Peyer's patch (tissue), 4 donors: ENCODE data around the gene LDLRAD4. TPM values are rescaled to one million over a fixed set of nuclear protein-coding genes. Genes with fewer than 3 reads are reported as not detected.
"Not testable (repeated sequence)": the region's sequence is repeated elsewhere in the genome, so short reads cannot be mapped to it uniquely, and the experiment has no call there.

Experiments used
- DNase-seq, 3 donors: peaks; one replicate each; pipeline ENCODE4 v3.0.0-alpha.2; 2017 to 2019
- H3K27ac ChIP-seq, 4 donors: fragments of 200-600 bp; sonication (generic); one replicate each; pipeline ENCODE4 v1.5.1; 2016 to 2019
- H3K27me3 ChIP-seq, 2 donors: fragments of 200-600 bp; sonication (generic); one replicate each; pipeline ENCODE4 v1.5.1; 2019
- H3K36me3 ChIP-seq, 3 donors: fragments of 200-600 bp; sonication (generic); one replicate each; pipeline ENCODE4 v1.5.1; 2016 to 2019
- H3K4me1 ChIP-seq, 4 donors: fragments of 200-600 bp; sonication (generic); one replicate each; pipeline ENCODE4 v1.5.1; 2016 to 2019
- H3K4me3 ChIP-seq, 4 donors: fragments of 200-600 bp; sonication (generic); 1 replicate in 3 of 4; 2 replicates in 1 of 4; pipeline ENCODE4 v1.5.1; 2016 to 2019; ENCODE audit warnings: mild to moderate bottlenecking in 1 of 4
- H3K9me3 ChIP-seq, 4 donors: fragments of 200-600 bp; sonication (generic); one replicate each; pipeline ENCODE4 v1.5.1; 2016 to 2019; ENCODE audit warnings: mild to moderate bottlenecking in 1 of 4
- CTCF ChIP-seq, 6 experiments: fragments of 450-650 bp in 4 of 6; fragments of 200-600 bp in 2 of 6; sonication (generic) in 1 of 6; IDR thresholded peaks; one replicate each; pipeline ENCODE4 v1.5.1; 2017 to 2019; ENCODE audit warnings: antibody characterized with exemption in 6 of 6, mild to moderate bottlenecking in 3 of 6, moderate library complexity in 1 of 6
- POLR2A ChIP-seq, 2 donors: fragments of 450-650 bp; IDR thresholded peaks; one replicate each; pipeline ENCODE4 v1.5.1; 2017; ENCODE audit warnings: antibody characterized with exemption in 2 of 2, mild to moderate bottlenecking in 2 of 2, moderate library complexity in 2 of 2
- total RNA-seq, 4 donors: library from RNA; depleted of rRNA; stranded (reverse); fragments of >200 nt; gene quantifications; one replicate each; pipeline ENCODE4 v1.1.0, GENCODE V29; 2016

Gene LDLRAD4
- total RNA-seq, 4 donors from 2014 or later: 24.8 to 128 (median 50.0) TPM

GRCh38 chr18:13335903-13336302 lies 117.3 kb downstream of the LDLRAD4 start:
- H3K4me1 ChIP-seq: no peaks in the 10 kb centered on the region
- no peaks in the 10 kb centered on the region for H3K36me3 ChIP-seq
- no peak overlapping the region for H3K4me3 ChIP-seq
- no peaks in the 10 kb centered on the region for H3K9me3 ChIP-seq
- TF ChIP-seq POLR2A (IDR thresholded peaks at IDR 0.05) (no peak), CTCF (IDR thresholded peaks at IDR 0.05) (no peak)
- DNase-seq: no peak
- H3K27ac ChIP-seq: no peak overlapping the region
- no peaks in the 10 kb centered on the region for H3K27me3 ChIP-seq

GRCh38 chr18:13336841-13337240 lies 118.3 kb downstream of the LDLRAD4 start:
- H3K27me3 ChIP-seq: no peaks in the 10 kb centered on the region
- H3K9me3 ChIP-seq: peaks cover 0 to 5% (median 0%) of the 10 kb centered on the region in 4 donors
- no peak overlapping the region for H3K27ac ChIP-seq
- TF ChIP-seq POLR2A (IDR thresholded peaks at IDR 0.05) (no peak), CTCF (IDR thresholded peaks at IDR 0.05) (no peak)
- no peaks in the 10 kb centered on the region for H3K36me3 ChIP-seq
- H3K4me3 ChIP-seq: no peak overlapping the region
- no peaks in the 10 kb centered on the region for H3K4me1 ChIP-seq
- no peak for DNase-seq

- no peak overlapping the region for H3K4me3 ChIP-seq
- DNase-seq: no peak
- no peak overlapping the region for H3K27ac ChIP-seq
- TF ChIP-seq POLR2A (IDR thresholded peaks at IDR 0.05): no peak
- TF ChIP-seq CTCF (IDR thresholded peaks at IDR 0.05): no peak
- no peaks in the 10 kb centered on the region for H3K4me1 ChIP-seq
- H3K9me3 ChIP-seq: peaks cover 0 to 6% (median 0%) of the 10 kb centered on the region in 4 donors
- H3K36me3 ChIP-seq: no peaks in the 10 kb centered on the region
- H3K27me3 ChIP-seq: no peaks in the 10 kb centered on the region
These were observed 118.8 kb downstream of the LDLRAD4 start for GRCh38 chr18:13337369-13337768.

GRCh38 chr18:13338318-13338717 lies 119.8 kb downstream of the LDLRAD4 start:
- Histone ChIP-seq H3K9me3 (peaks cover 0 to 6% (median 0%) of the 10 kb centered on the region in 4 donors), H3K4me1 (no peaks in the 10 kb centered on the region)
- no peak for DNase-seq

GRCh38 chr18:13339653-13340052 lies 121.1 kb downstream of the LDLRAD4 start:
- Histone ChIP-seq H3K4me3 (no peak overlapping the region), H3K36me3 (no peaks in the 10 kb centered on the region), H3K4me1 (no peaks in the 10 kb centered on the region), H3K27ac (no peak overlapping the region), H3K9me3 (peaks cover 0 to 6% (median 0%) of the 10 kb centered on the region in 4 donors), H3K27me3 (no peaks in the 10 kb centered on the region)
- TF ChIP-seq CTCF (IDR thresholded peaks at IDR 0.05): no peak
- no peak for DNase-seq

More at GRCh38 chr18:13338318-13338717, 119.8 kb downstream of the LDLRAD4 start:
- no peak for TF ChIP-seq CTCF (IDR thresholded peaks at IDR 0.05)
- TF ChIP-seq POLR2A (IDR thresholded peaks at IDR 0.05): no peak
- no peaks in the 10 kb centered on the region for H3K27me3 ChIP-seq
- H3K36me3 ChIP-seq: no peaks in the 10 kb centered on the region
- H3K4me3 ChIP-seq: no peak overlapping the region
- no peak overlapping the region for H3K27ac ChIP-seq

GRCh38 chr18:13346449-13346848 lies 127.9 kb downstream of the LDLRAD4 start:
- H3K4me1 ChIP-seq, DNase-seq, H3K36me3 ChIP-seq, H3K27ac ChIP-seq, H3K9me3 ChIP-seq, H3K4me3 ChIP-seq, H3K27me3 ChIP-seq: not testable (repeated sequence)
